Stimulated activated CD8-positive, alpha-beta memory T cell treated with anti-CD3 and anti-CD28 coated beads, Interleukin-7, amount 100 ng/mL, for 24 hours (primary cell): ENCODE data around the gene DNAH17.

Experiments
- DNase-seq: peaks from one replicate; pipeline ENCODE4 v3.0.0-alpha.2; 2020; ENCODE audit warnings: low read depth

DNAH17 gene

GRCh38 chr17:78577296-78577695 lies at the start of gene DNAH17:
DNAH17 (minus strand) TSS chr17:78577396; CDS start chr17:78575057, 2,339 bp downstream.
- DNase-seq: no peak

DNA sequence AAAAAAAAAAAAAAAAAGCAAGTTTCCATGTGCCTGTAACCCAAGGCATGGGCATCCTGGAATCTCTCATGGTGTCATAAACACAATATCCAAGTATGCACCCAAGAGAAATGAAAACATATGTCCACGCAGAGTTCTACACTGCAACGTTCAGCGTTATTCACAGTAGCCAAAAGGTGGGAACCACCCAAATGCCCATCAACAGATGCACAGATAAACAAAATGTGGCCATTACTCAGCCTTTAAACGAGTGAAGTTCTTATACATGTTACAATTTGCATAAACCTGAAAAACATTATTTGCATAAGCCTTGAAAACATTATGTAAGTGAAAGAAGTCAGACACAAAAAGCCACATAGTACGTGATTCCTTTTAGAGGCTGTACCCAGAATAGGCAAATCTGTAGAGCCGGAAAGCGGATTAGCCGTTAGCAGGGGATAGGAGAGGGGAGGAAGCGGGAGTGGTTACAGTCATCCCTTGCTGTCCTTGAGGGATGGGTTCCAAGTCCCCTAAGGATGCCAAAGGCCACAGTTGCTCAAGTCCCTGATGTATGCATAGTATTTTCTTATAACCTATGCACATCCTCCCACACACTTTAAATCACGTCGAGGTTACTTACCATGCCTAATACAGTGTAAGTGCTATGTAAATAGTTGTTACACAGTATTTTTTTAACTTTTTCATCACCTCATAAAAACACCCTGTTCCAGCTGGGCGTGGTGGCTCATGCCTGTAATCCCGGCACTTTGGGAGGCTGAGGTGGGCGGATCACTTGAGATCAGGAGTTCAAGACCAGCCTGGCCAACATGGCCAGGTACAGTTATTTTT lies 47.3 kb upstream of the DNAH17 start:
- no peak for DNase-seq

DNA sequence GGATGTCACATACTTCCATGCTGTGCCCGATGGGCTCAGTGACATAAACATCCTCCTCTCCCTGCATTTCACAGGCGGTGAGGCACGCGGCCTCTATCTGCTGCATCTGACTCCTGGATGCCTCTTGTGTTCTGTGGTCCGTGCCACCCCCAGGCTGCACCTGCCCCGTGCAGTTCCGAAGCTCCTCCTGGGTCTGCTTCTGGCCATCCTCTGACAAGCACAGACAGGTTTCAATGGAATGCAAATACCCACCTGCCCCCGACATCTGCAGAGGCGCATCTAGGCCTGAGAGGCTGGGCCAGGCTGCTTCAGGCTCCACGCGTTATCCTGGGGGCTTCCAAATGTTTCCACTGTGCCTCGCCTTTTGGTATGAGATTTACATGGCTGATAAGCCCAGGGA lies 46.3 kb upstream of the DNAH17 start:
- no peak for DNase-seq

- DNase-seq: no peak
Observed at GRCh38 chr17:78622491-78623265, 45.5 kb upstream of the DNAH17 start.

DNA sequence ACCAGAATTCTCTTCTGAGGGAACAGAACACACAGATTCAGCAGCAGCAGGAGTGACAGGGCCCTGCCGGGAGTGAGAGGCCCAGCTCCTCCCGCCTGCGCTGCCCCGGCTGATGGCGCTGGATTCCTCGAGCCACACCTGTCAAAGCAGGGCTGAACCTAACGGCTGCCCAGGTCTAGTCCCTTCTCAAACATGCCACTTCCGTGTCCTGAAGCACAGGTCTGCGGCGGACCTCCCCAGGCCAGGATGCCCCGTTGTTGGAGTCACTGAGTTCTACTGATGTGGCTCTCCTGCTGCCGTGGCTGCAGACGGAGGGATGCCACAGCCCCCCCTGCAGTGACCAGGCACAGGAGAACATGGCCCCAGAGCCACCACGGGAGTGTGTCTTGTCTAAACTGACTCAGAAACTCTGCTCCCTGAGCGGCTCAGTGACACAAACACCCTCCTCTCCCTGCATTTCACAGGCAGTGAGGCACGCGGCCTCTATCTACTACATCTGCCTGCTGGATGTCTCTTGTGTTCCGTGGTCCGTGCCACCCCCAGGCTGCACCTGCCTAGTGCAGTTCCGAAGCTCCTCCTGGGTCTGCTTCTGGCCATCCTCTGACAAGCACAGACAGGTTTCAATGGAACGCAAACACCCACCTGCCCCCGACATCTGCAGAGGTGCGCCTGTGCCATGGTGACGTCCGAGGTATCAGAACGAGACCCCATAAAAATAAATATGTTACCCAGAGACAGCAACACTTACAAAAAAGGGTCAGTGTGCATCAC lies 44.7 kb upstream of the DNAH17 start:
- no peak for DNase-seq

DNA sequence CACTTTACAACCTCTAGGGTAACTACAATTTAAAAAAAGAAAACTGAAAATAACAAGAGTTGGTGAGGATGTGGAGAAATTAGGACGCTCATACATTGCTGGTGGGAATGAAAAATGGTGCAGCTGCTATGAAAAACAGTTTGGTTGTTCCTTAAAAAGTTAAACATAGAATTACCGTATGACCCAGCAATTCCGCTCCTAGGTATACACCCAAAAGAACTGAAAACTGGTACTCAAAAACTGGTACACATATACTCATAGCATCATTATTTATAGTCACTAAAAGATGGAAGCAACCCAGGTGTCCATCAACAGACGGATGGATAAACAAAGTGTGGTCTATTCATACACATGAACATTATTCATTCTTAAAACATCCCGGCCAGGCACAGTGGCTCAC lies 42.9 kb upstream of the DNAH17 start:
- no peak for DNase-seq

GRCh38 chr17:78619334-78619733 lies 42.1 kb upstream of the DNAH17 start:
- no peak for DNase-seq

- no peak for DNase-seq
Observed at GRCh38 chr17:78618264-78619066, 41.3 kb upstream of the DNAH17 start.

- no peak for DNase-seq
Observed at GRCh38 chr17:78617511-78618061, 40.4 kb upstream of the DNAH17 start.

DNA sequence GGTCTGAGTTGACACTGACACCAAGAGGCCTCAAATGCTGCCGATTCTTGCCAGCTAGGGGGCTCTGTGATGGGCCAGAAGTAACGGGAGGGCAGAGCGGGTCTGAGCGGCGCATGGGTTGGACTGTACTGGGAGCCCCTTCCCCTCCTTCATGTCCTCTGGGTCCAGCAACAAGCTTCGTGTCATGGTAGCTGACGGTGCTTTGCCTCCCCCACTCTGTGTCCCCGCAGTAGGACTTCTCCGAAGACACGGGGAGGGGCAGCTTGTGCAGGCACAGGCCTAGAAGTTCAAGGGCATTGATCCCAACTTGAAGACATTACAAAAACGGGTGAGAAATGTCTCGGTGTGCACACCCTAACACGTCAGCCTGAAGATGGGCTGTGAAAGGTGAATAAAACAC lies 39.8 kb upstream of the DNAH17 start:
- no peak for DNase-seq

- DNase-seq: no peak
Observed at GRCh38 chr17:78615631-78616030, 38.4 kb upstream of the DNAH17 start.

- no peak for DNase-seq
Observed at GRCh38 chr17:78613416-78613815, 36.2 kb upstream of the DNAH17 start.

DNA sequence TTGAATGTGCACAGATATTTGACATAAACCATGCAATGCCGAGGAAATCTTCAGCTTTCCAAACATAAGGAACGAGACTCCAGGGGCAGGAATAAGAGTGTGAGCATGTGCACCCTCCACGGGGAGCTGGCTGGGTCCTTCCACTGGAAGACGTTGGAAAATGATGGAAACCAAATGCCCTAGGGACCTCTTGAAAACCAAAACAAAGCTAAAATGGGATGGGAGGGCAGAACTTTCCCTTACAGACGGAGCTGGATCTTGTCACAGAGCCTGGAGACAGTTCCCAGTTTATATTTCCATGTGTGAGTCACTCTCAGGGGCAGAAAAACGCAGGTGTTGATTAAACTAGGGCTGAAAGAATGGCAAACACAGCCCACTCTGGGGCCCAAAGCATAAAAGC lies 34.4 kb upstream of the DNAH17 start:
- no peak for DNase-seq

DNA sequence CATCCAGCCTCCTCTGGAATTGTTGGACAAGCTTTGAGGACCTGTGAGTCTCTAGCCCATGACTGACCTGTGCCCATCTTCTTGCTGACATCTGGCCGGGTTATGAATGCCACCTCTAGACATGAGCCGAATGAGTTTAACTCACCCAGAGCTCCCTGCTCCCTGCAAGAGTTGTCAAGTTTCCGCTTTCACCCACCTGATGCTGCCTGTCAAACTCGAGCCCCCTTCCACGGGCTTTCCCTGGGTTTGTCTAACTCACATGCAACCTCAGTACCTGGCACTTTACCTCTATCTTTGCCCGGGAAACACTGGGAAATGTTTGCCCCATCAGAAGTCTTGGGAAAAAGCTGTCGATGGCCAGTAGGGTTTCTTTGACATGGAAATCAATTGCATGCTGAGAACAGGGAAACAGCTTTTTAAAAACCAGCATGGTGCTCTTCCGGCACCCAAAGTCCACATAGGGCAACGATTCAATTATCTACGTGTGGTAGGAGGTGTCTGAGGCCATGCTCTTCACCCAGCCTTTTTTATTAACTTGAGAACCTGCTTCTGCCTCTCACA lies 33.8 kb upstream of the DNAH17 start:
- no peak for DNase-seq

DNA sequence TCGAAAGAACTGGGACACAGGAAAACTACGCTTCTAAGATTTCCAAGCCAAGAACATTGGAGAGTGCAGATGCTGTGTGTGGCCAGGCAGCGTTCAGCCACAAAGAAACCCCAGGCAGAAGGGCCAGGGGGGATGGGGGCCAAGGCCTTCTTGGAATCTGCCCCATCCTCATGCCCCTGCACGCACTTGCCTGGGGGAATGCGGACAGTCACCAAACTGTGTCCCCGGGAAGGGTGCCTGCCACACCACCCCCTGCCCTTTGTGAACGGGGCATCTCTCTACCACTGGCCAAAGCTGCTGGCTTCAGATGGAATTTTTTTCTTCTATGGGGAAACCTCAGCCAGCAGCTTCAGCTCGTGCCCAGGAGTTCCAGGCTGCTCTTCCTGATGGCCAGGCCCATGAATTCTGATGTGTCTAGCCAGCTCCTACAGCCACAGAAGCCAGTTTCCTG lies 32.0 kb upstream of the DNAH17 start:
- DNase-seq: no peak

- DNase-seq: no peak
Observed at GRCh38 chr17:78608804-78609186, 31.6 kb upstream of the DNAH17 start.

DNA sequence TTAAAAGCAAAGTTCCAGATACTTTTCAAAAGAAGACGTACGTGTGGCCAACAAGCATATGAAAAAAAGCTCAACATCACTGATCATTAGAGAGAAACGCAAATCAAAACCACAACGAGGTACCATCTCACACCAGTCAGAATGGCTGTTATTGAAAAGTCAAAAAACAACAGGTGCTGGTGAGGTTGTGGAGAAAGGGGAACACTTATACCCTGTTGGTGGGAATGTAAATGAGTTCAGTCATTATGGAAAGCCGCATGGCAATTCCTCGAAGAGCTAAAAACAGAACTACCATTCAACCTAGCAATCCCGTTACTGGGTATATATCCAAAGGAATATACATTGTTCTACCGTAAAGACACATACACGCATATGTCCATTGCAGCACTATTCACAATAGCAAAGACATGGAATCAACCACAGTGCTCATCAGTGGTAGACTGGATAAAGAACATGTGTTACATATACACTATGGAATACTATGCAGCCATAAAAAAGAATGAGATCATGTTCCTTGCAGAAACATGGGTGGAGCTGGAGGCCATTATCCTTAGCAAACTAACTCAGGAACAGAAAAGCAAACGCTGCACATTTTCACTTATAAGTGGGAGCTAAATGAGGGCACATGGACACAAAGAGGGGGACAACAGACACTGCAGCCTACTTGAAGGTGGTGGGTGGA lies 31.1 kb upstream of the DNAH17 start:
- no peak for DNase-seq

DNA sequence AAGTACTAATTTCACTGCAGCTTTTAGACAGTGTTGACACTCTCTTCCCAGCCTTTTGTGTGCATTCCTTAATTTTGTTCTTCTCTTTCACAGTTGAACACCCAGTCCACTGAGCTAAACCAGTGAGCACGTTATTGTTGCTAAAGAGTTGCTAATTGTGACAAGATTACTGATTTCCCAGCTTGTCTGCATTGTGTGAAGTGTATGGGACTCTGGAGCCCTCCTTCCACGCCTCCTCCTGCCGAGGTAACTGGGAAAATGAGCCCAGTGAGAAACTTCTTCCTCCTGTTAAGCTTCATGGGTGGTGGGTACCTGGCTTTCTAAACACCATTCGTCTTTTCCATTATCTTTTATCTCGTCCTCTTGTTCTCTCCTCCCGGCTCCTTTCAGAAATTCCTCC lies 29.8 kb upstream of the DNAH17 start:
- no peak for DNase-seq

- DNase-seq: no peak
Observed at GRCh38 chr17:78605886-78606285, 28.7 kb upstream of the DNAH17 start.

GRCh38 chr17:78605429-78605828 lies 28.2 kb upstream of the DNAH17 start:
- no peak for DNase-seq

- no peak for DNase-seq
Observed at GRCh38 chr17:78602246-78602645, 25.1 kb upstream of the DNAH17 start.
